GM12878 (cell line): ENCODE data around the gene CUTA. TPM values are rescaled to one million over a fixed set of nuclear protein-coding genes. Genes with fewer than 3 reads are reported as not detected.

Experiments used
- BACH1 ChIP-seq: fragments of 450-650 bp; IDR thresholded peaks from 2 replicates; pipeline ENCODE4 v1.6.1; 2017; ENCODE audit warnings: mild to moderate bottlenecking, borderline replicate concordance
- CBFB ChIP-seq: IDR thresholded peaks from 2 replicates; pipeline ENCODE4 v1.6.1; 2016; ENCODE audit warnings: antibody characterized with exemption, low read depth
- NR2F1 ChIP-seq: fragments of 450-650 bp; conservative IDR thresholded peaks from 2 replicates; pipeline ENCODE4 v1.6.1; 2017; ENCODE audit warnings: mild to moderate bottlenecking
- NRF1 ChIP-seq: conservative IDR thresholded peaks from 2 replicates; pipeline ENCODE4 v1.6.1; 2011; ENCODE audit warnings: mild to moderate bottlenecking, low read depth, low read length, improper control_type of control experiment
- POLR2AphosphoS5 ChIP-seq: IDR thresholded peaks from 2 replicates; pipeline ENCODE4 v1.6.1; 2011; ENCODE audit warnings: mild to moderate bottlenecking, low read length, inconsistent platforms
- SMAD1 ChIP-seq: fragments of 450-650 bp; IDR thresholded peaks from 2 replicates; pipeline ENCODE4 v1.6.1; 2018; ENCODE audit warnings: mild to moderate bottlenecking, low read depth; ENCODE audit not compliant: partially characterized antibody
- SMAD5 ChIP-seq: IDR thresholded peaks from 2 replicates; pipeline ENCODE4 v1.6.1; 2016; ENCODE audit warnings: antibody characterized with exemption, low read depth
- ZNF384 ChIP-seq: IDR thresholded peaks from 2 replicates; pipeline ENCODE4 v1.6.1; 2012; ENCODE audit warnings: low read depth, mild to moderate bottlenecking, low read length, improper control_type of control experiment, borderline replicate concordance
- ZNF687 ChIP-seq: fragments of 450-650 bp; IDR thresholded peaks from 2 replicates; pipeline ENCODE4 v1.6.1; 2017; ENCODE audit warnings: mild to moderate bottlenecking, moderate library complexity
- polyA plus RNA-seq, 11 experiments: library from polyadenylated mRNA; depleted of rRNA in 4 of 11; unstranded in 6 of 11; stranded (reverse) in 5 of 11; fragments of >200 nt; fragmentation: Nextera tagmentation in 4 of 11; fragmentation: Illumina TruSeq in 1 of 11; extraction: Ambion mirVana in 4 of 11; extraction: Trizol in 1 of 11; gene quantifications; 1 replicate in 1 of 11; 2 replicates in 10 of 11; pipeline versions ENCODE4 v1.2.1 to v1.2.3, GENCODE V29; 2011 to 2016; ENCODE audit warnings: inconsistent platforms in 2 of 11, missing spikeins in 2 of 11, low read depth in 1 of 11
- total RNA-seq, 4 experiments: library from RNA; depleted of rRNA in 3 of 4; stranded (reverse); fragments of >200 nt in 3 of 4; fragmentation: Illumina TruSeq in 1 of 4; extraction: Trizol in 1 of 4; gene quantifications; 2 replicates each; pipeline versions ENCODE4 v1.2.1 to v1.2.3, GENCODE V29; 2013 to 2021
- TF ChIP-seq, protein P1 (sequence below): IDR thresholded peaks from 2 replicates; pipeline ENCODE4 v1.6.1; 2012; ENCODE audit warnings: improper control_type of control experiment, low read depth, low read length; ENCODE audit not compliant: insufficient replicate concordance
- TF ChIP-seq, protein P2 (sequence below): fragments of 450-650 bp; formaldehyde crosslinking; IDR thresholded peaks from 2 replicates; pipeline ENCODE4 v1.5.0; 2022; ENCODE audit warnings: mild to moderate bottlenecking, missing genetic modification characterization
- TF ChIP-seq, protein P3 (sequence below): fragments of 450-650 bp; IDR thresholded peaks from 2 replicates; pipeline ENCODE4 v1.6.1; 2017; ENCODE audit warnings: low read depth, mild to moderate bottlenecking, moderate library complexity

CUTA gene
- total and polyA plus RNA-seq, 10 of the 15 experiments (the other 5 are each of a cell fraction or from before 2014, with no cell fraction given): 102 to 293 (median 189) TPM

DNA sequence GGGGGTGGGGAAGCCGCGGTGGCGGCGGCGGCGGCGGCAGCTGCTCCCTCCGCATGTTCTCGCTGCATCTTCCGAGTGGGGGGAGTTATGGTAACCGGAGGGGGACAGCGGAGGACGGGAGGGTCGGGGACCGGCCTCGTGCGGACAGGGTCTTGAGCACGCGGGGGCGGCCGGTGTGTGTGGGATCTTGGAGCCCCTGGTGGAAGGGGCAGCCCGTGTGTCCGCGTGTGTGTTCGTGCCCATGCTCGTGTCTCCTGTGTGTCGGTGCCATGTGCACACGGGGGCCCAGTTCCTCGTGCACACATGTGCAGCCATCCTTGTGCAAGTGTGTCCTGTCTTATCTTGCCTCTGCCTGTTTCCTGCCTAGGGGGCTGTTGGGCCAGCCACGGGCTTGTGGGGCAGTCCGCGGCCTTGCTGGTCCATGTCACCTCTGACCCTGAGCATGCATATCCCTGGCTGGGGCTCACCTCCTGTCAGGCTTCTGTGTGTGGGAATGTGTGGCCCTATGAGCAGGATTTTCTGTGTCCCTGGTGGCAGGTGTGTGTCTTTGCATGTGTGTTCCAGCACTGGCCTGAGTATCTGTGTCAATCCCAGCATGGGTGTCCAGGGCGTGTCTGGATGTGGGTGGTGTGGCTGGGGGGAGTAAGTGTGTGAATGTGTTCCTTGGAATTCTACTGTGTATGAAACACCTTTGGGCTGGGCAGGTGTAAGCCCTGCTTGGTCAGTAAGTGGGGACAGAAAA is 10.5 kb upstream of the CUTA start (continued):
- TF ChIP-seq, protein P1, sequence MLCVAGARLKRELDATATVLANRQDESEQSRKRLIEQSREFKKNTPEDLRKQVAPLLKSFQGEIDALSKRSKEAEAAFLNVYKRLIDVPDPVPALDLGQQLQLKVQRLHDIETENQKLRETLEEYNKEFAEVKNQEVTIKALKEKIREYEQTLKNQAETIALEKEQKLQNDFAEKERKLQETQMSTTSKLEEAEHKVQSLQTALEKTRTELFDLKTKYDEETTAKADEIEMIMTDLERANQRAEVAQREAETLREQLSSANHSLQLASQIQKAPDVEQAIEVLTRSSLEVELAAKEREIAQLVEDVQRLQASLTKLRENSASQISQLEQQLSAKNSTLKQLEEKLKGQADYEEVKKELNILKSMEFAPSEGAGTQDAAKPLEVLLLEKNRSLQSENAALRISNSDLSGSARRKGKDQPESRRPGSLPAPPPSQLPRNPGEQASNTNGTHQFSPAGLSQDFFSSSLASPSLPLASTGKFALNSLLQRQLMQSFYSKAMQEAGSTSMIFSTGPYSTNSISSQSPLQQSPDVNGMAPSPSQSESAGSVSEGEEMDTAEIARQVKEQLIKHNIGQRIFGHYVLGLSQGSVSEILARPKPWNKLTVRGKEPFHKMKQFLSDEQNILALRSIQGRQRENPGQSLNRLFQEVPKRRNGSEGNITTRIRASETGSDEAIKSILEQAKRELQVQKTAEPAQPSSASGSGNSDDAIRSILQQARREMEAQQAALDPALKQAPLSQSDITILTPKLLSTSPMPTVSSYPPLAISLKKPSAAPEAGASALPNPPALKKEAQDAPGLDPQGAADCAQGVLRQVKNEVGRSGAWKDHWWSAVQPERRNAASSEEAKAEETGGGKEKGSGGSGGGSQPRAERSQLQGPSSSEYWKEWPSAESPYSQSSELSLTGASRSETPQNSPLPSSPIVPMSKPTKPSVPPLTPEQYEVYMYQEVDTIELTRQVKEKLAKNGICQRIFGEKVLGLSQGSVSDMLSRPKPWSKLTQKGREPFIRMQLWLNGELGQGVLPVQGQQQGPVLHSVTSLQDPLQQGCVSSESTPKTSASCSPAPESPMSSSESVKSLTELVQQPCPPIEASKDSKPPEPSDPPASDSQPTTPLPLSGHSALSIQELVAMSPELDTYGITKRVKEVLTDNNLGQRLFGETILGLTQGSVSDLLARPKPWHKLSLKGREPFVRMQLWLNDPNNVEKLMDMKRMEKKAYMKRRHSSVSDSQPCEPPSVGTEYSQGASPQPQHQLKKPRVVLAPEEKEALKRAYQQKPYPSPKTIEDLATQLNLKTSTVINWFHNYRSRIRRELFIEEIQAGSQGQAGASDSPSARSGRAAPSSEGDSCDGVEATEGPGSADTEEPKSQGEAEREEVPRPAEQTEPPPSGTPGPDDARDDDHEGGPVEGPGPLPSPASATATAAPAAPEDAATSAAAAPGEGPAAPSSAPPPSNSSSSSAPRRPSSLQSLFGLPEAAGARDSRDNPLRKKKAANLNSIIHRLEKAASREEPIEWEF: no peak
- no peak for TF ChIP-seq BACH1
- TF ChIP-seq ZNF687: peak; percentile 43; the same call in 1 of the 2 replicates
- TF ChIP-seq NRF1: no peak
- no peak for TF ChIP-seq CBFB
- no peak for TF ChIP-seq SMAD5
- TF ChIP-seq ZNF384: no peak
- TF ChIP-seq SMAD1: no peak
- TF ChIP-seq POLR2AphosphoS5: no peak
- TF ChIP-seq, protein P2, sequence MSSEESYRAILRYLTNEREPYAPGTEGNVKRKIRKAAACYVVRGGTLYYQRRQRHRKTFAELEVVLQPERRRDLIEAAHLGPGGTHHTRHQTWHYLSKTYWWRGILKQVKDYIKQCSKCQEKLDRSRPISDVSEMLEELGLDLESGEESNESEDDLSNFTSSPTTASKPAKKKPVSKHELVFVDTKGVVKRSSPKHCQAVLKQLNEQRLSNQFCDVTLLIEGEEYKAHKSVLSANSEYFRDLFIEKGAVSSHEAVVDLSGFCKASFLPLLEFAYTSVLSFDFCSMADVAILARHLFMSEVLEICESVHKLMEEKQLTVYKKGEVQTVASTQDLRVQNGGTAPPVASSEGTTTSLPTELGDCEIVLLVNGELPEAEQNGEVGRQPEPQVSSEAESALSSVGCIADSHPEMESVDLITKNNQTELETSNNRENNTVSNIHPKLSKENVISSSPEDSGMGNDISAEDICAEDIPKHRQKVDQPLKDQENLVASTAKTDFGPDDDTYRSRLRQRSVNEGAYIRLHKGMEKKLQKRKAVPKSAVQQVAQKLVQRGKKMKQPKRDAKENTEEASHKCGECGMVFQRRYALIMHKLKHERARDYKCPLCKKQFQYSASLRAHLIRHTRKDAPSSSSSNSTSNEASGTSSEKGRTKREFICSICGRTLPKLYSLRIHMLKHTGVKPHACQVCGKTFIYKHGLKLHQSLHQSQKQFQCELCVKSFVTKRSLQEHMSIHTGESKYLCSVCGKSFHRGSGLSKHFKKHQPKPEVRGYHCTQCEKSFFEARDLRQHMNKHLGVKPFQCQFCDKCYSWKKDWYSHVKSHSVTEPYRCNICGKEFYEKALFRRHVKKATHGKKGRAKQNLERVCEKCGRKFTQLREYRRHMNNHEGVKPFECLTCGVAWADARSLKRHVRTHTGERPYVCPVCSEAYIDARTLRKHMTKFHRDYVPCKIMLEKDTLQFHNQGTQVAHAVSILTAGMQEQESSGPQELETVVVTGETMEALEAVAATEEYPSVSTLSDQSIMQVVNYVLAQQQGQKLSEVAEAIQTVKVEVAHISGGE (CRISPR knock-in tag): no peak
- TF ChIP-seq NR2F1: peak; percentile 60; the same call in 1 of the 2 replicates
- TF ChIP-seq, protein P3, sequence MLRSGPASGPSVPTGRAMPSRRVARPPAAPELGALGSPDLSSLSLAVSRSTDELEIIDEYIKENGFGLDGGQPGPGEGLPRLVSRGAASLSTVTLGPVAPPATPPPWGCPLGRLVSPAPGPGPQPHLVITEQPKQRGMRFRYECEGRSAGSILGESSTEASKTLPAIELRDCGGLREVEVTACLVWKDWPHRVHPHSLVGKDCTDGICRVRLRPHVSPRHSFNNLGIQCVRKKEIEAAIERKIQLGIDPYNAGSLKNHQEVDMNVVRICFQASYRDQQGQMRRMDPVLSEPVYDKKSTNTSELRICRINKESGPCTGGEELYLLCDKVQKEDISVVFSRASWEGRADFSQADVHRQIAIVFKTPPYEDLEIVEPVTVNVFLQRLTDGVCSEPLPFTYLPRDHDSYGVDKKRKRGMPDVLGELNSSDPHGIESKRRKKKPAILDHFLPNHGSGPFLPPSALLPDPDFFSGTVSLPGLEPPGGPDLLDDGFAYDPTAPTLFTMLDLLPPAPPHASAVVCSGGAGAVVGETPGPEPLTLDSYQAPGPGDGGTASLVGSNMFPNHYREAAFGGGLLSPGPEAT: no peak
